Activated T-cell treated with anti-CD3 and anti-CD28 coated beads, Interleukin-2, amount 50 U/mL, for 4 hours (primary cell): ENCODE measurements around the gene DLGAP4. TPM values are rescaled to one million over a fixed set of nuclear protein-coding genes. Genes with fewer than 3 reads are reported as not detected.
"Not testable (repeated sequence)": the region's sequence is repeated elsewhere in the genome, so short reads cannot be mapped to it uniquely, and the experiment has no call there.

Source experiments
- ATAC-seq, 2 donors: fragments of 200-7000 bp; cut with Tn5 transposase; one replicate each; pipeline ENCODE4 v1.10.0; 2021
- DNase-seq: peaks from one replicate; pipeline ENCODE4 v3.0.0-alpha.2; 2020
- H3K27me3 Mint-ChIP-seq: one replicate; pipeline ENCODE4 v1.8.0; 2021; ENCODE audit warnings: low read depth, mixed read lengths
- H3K36me3 Mint-ChIP-seq: one replicate; pipeline ENCODE4 v1.8.0; 2022; ENCODE audit warnings: mixed read lengths; ENCODE audit not compliant: insufficient read depth
- H3K4me1 Mint-ChIP-seq: one replicate; pipeline ENCODE4 v1.8.0; 2021; ENCODE audit warnings: low read depth, mixed read lengths
- H3K4me3 Mint-ChIP-seq: one replicate; pipeline ENCODE4 v1.8.0; 2021; ENCODE audit warnings: mild to moderate bottlenecking, moderate library complexity, mixed read lengths
- H3K9me3 Mint-ChIP-seq: one replicate; pipeline ENCODE4 v1.8.0; 2021; ENCODE audit warnings: mixed read lengths
- total RNA-seq, 3 donors: library from RNA; stranded (reverse); gene quantifications; one replicate each; pipeline ENCODE4 v1.2.1, GENCODE V29; 2021

The DLGAP4 gene
- total RNA-seq, 3 donors from 2014 or later, result 11.6 to 18.4 (median 12.3) TPM

DNA sequence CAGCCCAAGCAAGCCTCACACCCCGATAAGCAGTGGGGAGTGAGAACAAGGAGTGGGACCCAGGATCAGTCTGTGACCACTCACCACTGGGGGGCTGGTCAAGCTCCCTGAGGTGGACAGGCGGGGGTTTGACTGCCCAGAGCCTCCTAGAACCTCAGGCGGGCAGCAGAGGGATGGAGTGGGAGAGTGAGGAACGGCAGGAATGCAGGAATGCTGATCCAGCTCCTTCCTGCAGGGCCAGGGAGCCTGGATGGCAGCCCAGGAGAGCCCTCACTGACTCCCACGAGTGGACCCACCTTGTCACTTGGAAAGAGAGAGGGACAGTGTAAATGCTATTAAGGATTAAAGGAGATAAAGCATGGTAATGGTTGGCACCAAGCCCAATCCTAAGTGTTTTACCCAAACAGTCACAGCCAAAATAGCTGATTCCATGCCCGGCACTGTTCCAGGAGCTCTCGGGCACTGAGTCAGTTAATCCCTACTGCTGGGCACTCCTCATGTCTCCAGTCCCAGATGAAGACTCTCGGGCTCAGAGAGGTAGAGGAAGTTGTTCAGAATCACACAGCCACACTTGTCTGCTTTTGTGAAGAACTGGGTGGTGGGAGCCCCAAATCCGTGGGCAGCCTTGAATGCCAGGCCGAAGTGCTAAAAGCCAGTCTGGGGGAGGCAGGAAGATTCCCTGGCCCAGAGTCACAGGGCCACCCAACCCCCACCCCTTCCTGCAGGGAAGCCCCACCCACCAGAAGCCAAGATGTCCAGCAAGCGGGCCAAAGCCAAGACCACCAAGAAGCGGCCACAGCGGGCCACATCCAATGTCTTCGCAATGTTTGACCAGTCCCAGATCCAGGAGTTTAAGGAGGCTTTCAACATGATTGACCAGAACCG lies 238.2 kb downstream of the DLGAP4 start:
- no peak overlapping the region for H3K4me3 Mint-ChIP-seq
- ATAC-seq (no peak), DNase-seq (no peak)
- H3K4me1 Mint-ChIP-seq, result no peaks in the 10 kb centered on the region
- peaks cover 3% of the 10 kb centered on the region for H3K27me3 Mint-ChIP-seq
- H3K36me3 Mint-ChIP-seq, result no peaks in the 10 kb centered on the region
- H3K9me3 Mint-ChIP-seq, result no peaks in the 10 kb centered on the region

DNA sequence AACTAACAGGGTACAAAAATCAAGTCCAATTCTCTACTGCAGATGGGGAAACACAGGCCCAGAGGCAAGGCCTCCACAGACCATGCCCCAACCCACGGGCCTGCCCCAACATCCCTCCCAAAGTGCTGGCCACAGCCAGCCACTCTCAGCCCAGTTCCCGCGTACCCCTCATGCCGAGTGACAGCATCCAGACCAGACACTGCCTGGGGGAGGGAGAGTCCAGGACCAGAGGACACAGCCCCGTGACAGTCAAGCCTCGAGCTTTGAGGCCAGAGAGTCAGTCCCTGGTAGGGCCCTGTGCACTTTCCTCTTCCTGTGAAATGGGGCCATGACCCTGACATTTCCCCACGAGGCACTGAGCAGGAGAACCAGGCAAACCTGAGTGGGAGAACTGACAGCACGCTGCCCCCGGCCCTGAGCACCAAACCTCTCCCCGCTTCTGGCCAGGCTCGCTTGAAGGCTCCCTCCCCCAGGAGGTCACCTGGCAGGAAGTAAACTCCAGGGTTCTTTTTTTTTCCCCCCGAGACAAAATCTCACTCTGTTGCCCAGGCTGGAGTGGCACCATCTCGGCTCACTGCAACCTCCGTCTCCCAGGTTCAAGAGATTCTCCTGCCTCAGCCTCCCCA lies 240.1 kb downstream of the DLGAP4 start:
- Mint-ChIP-seq H3K36me3 (no peaks in the 10 kb centered on the region), H3K4me1 (no peaks in the 10 kb centered on the region), H3K27me3 (no peaks in the 10 kb centered on the region), H3K4me3 (no peak overlapping the region), H3K9me3 (no peaks in the 10 kb centered on the region)
- DNase-seq (no peak), ATAC-seq (no peak)

DNA sequence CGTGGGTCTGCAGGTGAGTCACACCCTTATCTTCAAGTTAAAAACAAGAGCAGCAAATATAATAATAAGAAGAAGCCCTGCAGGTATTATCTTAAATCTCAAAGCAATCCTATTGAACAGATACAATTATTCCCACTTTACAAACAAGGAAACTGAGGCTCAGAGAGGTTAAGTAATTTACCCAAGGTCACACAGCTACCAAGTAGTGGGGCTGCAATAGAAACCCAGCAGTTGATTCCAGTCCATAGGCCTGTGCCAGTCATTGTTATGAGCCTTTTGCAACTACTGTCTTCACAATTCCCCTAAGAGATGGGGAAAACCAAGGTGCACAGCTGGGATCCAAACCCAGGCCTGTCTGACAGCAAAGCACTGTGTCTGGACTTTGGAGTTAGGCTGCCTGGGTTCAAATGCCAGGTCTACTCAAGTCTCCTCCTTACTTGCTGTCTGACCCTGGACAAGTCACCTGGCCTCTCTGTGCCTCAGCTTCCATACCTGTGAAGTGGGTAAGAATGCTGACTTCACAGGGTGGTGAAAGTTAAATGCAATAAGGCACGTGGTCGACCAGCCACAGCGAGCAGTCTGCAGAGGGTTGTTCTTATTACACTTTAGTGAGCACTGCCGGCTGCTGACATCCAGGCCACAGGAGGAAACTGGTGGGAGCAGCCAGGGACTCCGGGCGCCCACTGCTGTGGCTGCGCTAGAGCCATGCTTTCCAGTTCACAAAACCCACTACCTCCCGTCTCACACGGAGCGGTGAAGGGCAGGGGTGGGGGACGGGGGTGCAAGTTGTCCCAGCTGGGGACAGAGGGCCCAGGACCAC lies 241.3 kb downstream of the DLGAP4 start:
- Mint-ChIP-seq H3K36me3 (no peaks in the 10 kb centered on the region), H3K27me3 (no peaks in the 10 kb centered on the region), H3K4me3 (no peak overlapping the region), H3K4me1 (no peaks in the 10 kb centered on the region), H3K9me3 (no peaks in the 10 kb centered on the region)
- ATAC-seq (no peak), DNase-seq (no peak)

DNA sequence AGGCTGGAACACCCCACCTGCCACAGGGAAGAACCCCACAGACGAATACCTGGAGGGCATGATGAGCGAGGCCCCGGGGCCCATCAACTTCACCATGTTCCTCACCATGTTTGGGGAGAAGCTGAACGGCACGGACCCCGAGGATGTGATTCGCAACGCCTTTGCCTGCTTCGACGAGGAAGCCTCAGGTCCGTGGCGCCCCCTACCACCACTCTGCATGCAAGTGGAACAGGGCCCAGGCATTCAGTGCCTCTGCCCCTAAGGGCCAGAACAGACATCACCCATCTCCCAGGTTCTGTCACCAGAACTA lies 241.8 kb downstream of the DLGAP4 start:
- no peaks in the 10 kb centered on the region for H3K27me3 Mint-ChIP-seq
- ATAC-seq, result no peak
- H3K4me1 Mint-ChIP-seq, result no peaks in the 10 kb centered on the region
- no peak overlapping the region for H3K4me3 Mint-ChIP-seq
- no peaks in the 10 kb centered on the region for H3K9me3 Mint-ChIP-seq
- no peaks in the 10 kb centered on the region for H3K36me3 Mint-ChIP-seq
- no peak for DNase-seq

DNA sequence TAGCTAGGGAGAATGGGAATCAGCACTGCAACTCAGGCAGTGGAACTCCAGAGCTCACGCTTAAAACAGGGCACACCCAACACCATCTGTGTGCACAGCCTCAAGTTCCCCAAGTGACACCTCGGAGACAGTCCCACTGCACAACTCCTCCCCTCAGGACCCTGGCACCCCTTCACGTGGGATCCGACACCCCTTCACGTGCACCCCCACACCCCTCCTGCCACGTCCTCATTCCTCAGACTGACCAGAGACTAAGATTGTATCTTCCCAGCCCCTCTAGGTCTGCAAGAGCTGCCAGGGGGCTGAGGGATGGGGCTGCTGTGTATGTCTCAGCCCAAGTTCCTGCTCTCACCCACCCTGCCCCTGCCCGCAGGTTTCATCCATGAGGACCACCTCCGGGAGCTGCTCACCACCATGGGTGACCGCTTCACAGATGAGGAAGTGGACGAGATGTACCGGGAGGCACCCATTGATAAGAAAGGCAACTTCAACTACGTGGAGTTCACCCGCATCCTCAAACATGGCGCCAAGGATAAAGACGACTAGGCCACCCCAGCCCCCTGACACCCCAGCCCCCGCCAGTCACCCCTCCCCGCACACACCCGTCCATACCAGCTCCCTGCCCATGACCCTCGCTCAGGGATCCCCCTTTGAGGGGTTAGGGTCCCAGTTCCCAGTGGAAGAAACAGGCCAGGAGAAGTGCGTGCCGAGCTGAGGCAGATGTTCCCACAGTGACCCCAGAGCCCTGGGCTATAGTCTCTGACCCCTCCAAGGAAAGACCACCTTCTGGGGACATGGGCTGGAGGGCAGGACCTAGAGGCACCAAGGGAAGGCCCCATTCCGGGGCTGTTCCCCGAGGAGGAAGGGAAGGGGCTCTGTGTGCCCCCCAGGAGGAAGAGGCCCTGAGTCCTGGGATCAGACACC lies 242.8 kb downstream of the DLGAP4 start:
- Mint-ChIP-seq H3K27me3 (no peaks in the 10 kb centered on the region), H3K36me3 (no peaks in the 10 kb centered on the region), H3K4me3 (no peak overlapping the region), H3K9me3 (no peaks in the 10 kb centered on the region), H3K4me1 (no peaks in the 10 kb centered on the region)
- DNase-seq, result no peak
- no peak for ATAC-seq

DNA sequence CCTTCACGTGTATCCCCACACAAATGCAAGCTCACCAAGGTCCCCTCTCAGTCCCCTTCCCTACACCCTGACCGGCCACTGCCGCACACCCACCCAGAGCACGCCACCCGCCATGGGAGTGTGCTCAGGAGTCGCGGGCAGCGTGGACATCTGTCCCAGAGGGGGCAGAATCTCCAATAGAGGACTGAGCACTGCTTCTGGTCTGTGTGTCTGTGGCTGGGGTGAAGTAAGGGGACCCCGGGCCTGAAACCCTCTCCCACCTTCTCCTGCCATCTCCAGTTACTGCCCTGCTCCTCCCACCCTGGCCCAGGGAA lies 243.4 kb downstream of the DLGAP4 start:
- H3K36me3 Mint-ChIP-seq, result no peaks in the 10 kb centered on the region
- no peak for ATAC-seq
- H3K4me3 Mint-ChIP-seq, result no peak overlapping the region
- H3K9me3 Mint-ChIP-seq, result no peaks in the 10 kb centered on the region
- no peaks in the 10 kb centered on the region for H3K4me1 Mint-ChIP-seq
- no peaks in the 10 kb centered on the region for H3K27me3 Mint-ChIP-seq
- no peak for DNase-seq

DNA sequence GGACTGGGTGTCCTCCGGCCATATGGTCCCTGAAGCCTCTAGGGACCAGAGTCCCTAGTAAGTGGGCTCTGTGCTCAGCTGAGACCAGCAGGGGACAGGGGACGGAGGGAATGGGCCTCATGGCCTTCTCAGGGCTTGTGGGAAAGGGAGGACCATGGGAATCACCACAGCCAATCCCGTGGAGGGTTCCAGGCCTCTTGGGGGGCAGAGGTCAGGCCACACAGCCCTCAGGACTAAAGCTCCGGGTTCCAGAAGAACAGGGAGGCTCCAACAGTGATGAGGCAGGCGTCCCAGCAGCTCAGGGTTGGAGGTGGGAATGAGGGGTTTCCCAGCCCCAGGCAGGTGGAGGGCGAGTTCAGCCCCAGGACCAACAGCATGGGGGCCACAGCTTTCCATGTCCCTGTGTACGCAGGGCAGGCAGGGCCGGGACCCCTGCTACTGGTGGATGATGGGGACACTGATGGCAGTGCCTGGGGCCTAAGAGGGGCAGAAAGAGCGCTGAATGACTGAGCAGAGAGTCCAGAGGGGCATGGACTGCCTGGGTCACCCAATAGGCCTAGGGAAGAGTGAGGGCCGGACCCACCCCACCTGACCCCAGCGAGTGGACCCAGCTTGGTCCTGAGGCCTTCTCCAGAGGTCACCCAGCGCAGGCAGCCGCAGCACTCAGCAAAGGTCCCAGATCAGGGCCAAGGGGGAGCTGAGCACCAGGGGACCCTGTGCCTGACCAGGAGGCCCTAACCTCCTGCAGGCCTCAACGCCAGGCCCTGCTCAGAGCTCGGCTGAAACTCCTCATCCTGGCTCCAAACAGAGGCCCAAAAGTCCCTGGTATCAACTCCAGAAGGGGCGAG lies 244.0 kb downstream of the DLGAP4 start:
- DNase-seq, result no peak
- Mint-ChIP-seq H3K27me3 (no peaks in the 10 kb centered on the region), H3K9me3 (no peaks in the 10 kb centered on the region), H3K36me3 (no peaks in the 10 kb centered on the region), H3K4me1 (no peaks in the 10 kb centered on the region), H3K4me3 (no peak overlapping the region)
- ATAC-seq, result no peak

DNA sequence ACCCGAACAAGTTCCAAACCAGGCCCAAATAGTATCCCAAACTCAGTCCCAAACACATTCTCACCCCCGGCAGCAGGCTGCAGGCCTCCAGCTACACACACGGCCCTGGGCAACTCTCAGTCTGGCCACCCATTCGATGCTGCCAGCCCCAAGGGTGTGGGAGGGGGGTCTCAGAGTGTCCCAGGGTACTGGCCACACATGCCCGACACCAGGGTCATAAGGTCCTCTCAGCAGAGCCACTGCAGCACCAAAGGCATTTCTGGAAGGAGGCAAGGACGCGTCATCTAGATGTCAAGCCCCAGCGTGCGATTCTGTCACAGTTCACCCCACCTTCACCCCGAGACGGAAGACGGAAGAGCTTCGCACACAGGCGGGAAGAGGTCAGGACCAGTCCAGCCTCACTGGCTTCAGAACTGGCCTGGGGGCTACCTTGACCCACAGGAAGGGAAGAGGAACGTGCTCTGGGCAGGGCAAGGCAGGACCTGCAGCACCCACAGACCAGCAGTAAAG lies 244.7 kb downstream of the DLGAP4 start:
- no peak overlapping the region for H3K4me3 Mint-ChIP-seq
- no peaks in the 10 kb centered on the region for H3K36me3 Mint-ChIP-seq
- H3K4me1 Mint-ChIP-seq, result no peaks in the 10 kb centered on the region
- H3K27me3 Mint-ChIP-seq, result no peaks in the 10 kb centered on the region
- DNase-seq, result no peak
- no peak for ATAC-seq
- H3K9me3 Mint-ChIP-seq, result no peaks in the 10 kb centered on the region

DNA sequence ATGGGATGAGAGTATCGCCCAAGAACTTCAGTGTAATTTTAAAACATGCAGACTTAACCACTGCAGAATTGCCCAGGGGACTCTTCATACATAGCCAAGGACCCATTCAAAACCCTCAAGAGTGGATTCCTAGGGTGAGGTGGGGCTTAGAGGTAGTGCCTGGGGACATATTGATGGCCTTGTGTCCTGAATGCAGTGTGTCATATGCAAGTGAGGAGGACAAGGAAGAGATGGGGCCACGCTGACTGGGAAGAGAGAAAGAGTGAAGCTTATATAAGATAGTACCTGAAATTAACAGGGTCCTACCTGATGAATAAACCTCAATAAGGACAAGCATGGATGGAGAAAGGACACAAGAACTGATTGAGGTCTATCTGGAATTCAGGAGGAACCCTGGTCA lies 249.1 kb downstream of the DLGAP4 start:
- no peaks in the 10 kb centered on the region for H3K9me3 Mint-ChIP-seq
- DNase-seq (no peak), ATAC-seq (no peak)
- no peaks in the 10 kb centered on the region for H3K27me3 Mint-ChIP-seq
- H3K4me3 Mint-ChIP-seq, result no peak overlapping the region
- H3K4me1 Mint-ChIP-seq, result peaks cover 7% of the 10 kb centered on the region
- H3K36me3 Mint-ChIP-seq, result no peaks in the 10 kb centered on the region

DNA sequence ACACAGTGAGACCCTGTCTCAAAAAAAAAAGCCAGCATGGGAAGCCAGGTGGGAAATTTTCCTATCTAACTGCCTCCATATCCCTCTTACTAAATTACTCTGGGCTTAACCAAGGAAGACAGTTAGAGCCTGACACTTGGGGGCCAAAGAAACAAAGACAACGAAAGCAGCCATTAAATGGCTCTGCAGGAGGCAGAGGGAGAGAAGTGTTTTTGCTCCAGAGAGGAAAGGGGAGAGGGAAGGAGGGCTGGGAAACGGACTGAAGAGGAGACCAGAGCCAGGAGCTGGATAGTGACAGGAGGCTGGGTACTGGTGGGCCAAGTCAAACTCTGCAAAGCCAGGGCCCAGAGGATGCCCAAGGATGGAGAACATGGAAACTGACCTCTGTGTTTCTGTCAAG lies 256.6 kb downstream of the DLGAP4 start:
- Mint-ChIP-seq H3K9me3 (peaks cover 4% of the 10 kb centered on the region), H3K36me3 (no peaks in the 10 kb centered on the region), H3K27me3 (no peaks in the 10 kb centered on the region), H3K4me1 (no peaks in the 10 kb centered on the region), H3K4me3 (no peak overlapping the region)
- ATAC-seq (no peak), DNase-seq (no peak)

DNA sequence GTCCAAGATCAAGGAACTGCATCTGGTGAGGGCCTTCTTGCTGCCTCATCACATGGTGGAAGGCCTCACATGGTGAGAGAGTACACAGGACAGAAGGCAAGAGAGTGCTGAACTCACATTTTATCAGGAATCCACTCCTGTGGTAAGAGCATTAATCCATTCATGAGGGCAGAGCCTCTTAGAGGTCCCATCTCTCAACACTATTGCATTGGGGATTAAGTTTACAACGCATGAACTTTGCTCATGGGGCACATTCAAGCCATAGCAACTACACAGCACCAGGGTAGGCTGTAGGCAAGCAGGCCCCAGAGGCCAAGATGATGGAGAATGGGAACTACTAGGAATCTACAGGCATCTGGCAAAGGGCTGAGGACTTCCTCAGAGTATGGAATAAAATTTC lies 257.2 kb downstream of the DLGAP4 start:
- peaks cover 4% of the 10 kb centered on the region for H3K9me3 Mint-ChIP-seq
- DNase-seq, result no peak
- no peak overlapping the region for H3K4me3 Mint-ChIP-seq
- H3K4me1 Mint-ChIP-seq, result no peaks in the 10 kb centered on the region
- no peak for ATAC-seq
- no peaks in the 10 kb centered on the region for H3K27me3 Mint-ChIP-seq
- no peaks in the 10 kb centered on the region for H3K36me3 Mint-ChIP-seq

DNA sequence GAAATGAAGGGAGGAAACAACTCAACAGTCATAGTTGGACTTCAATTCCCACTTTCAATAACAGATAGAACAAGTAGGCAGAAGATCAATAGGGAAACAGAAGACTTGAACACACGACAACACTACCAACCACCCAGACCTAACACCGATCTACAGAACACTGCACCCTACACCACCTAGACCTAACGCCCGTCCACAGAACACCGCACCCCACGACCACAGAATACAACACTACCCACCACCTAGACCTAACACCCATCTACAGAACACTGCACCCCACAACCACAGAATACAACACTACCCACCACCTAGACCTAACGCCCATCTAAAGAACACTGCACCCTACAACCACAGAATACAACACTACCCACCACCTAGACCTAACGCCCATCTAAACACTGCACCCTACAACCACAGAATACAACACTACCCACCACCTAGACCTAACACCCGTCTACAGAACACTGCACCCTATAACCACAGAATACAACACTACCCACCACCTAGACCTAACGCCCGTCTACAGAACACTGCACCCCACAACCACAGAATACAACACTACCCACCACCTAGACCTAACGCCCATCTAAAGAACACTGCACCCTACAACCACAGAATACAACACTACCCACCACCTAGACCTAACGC lies 258.1 kb downstream of the DLGAP4 start:
- not testable (repeated sequence) for H3K9me3 Mint-ChIP-seq, DNase-seq

DNA sequence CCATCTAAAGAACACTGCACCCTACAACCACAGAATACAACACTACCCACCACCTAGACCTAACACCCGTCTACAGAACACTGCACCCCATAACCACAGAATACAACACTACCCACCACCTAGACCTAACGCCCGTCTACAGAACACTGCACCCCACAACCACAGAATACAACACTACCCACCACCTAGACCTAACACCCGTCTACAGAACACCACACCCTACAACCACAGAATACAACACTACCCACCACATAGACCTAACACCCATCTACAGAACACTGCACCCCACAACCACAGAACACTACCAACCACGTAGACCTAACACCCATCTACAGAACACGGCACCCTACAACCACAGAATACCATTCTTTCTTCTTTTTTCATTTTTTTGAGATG lies 258.6 kb downstream of the DLGAP4 start:
- H3K27me3 Mint-ChIP-seq, ATAC-seq, H3K4me3 Mint-ChIP-seq, H3K4me1 Mint-ChIP-seq, H3K36me3 Mint-ChIP-seq, DNase-seq, H3K9me3 Mint-ChIP-seq: not testable (repeated sequence)

More for the DNA sequence above, 258.1 kb downstream of the DLGAP4 start:
- not testable (repeated sequence) for H3K4me1 Mint-ChIP-seq, H3K4me3 Mint-ChIP-seq, H3K36me3 Mint-ChIP-seq, H3K27me3 Mint-ChIP-seq, ATAC-seq
